GM12891 (cell line): Measurements from ENCODE around the gene DPRX.

Source experiments
- POLR2A ChIP-seq: IDR thresholded peaks from 2 replicates; pipeline ENCODE4 v1.6.1; 2011; ENCODE audit warnings: low read depth, low read length, control low read depth
- POLR2AphosphoS5 ChIP-seq: IDR thresholded peaks from 2 replicates; pipeline ENCODE4 v1.6.1; 2011; ENCODE audit warnings: low read depth, low read length, control low read depth
- POU2F2 ChIP-seq: IDR thresholded peaks from 2 replicates; pipeline ENCODE4 v1.6.1; 2011; ENCODE audit warnings: low read depth, mild to moderate bottlenecking, control low read depth, low read length, moderate library complexity
- SPI1 ChIP-seq: IDR thresholded peaks from 2 replicates; pipeline ENCODE4 v1.6.1; 2011; ENCODE audit warnings: low read depth, low read length, control low read depth
- TAF1 ChIP-seq: IDR thresholded peaks from 2 replicates; pipeline ENCODE4 v1.6.1; 2011; ENCODE audit warnings: low read depth, low read length, control low read depth

DNA sequence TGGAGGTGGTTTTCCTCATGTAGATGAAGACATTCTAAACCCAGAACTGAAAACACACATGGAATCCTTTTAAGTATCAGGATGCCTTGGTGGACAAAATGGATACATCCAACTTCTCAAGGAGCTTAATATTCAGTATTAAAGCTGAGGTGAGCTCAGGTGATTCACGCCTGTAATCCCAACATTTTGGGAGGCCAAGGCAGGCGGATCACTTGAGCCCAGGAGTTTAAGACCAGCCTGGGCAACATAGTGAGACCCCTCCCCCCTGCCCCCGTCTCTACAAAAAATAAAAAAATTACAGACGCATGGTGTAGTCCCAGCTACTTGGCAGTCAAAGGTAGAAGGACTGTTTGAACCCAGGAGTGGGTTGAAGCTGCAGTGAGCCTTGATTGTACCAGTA, 28.8 kb downstream of the DPRX start:
- no peak for TF ChIP-seq POLR2AphosphoS5
- TF ChIP-seq POLR2A, result no peak
- TF ChIP-seq SPI1, result no peak
- no peak for TF ChIP-seq POU2F2
- no peak for TF ChIP-seq TAF1
